Skeletal muscle tissue (tissue), 4 donors: ENCODE data around the gene FAM131B. TPM values are rescaled to one million over a fixed set of nuclear protein-coding genes. Genes with fewer than 3 reads are reported as not detected.

Experiments
- H3K27ac ChIP-seq: one replicate; pipeline ENCODE4 v1.7.0; 2013; ENCODE audit warnings: mild to moderate bottlenecking, low read depth, low read length, inconsistent platforms
- H3K27me3 ChIP-seq, 3 donors: one replicate each; pipeline ENCODE4 v1.7.0; 2013; ENCODE audit warnings: low read length in 3 of 3; ENCODE audit not compliant: control insufficient read depth in 3 of 3, insufficient read depth in 3 of 3
- H3K36me3 ChIP-seq, 3 donors: one replicate each; pipeline ENCODE4 v1.7.0; 2013; ENCODE audit warnings: low read length in 3 of 3; ENCODE audit not compliant: control insufficient read depth in 3 of 3, insufficient read depth in 3 of 3
- H3K4me1 ChIP-seq, 3 donors: one replicate each; pipeline ENCODE4 v1.7.0; 2013; ENCODE audit warnings: low read length in 3 of 3, mild to moderate bottlenecking in 3 of 3; ENCODE audit not compliant: control insufficient read depth in 3 of 3, insufficient read depth in 3 of 3
- H3K4me3 ChIP-seq, 3 donors: one replicate each; pipeline ENCODE4 v1.7.0; 2013; ENCODE audit warnings: low read length in 3 of 3
- H3K9ac ChIP-seq, 3 donors: one replicate each; pipeline ENCODE4 v1.7.0; 2013; ENCODE audit warnings: low read length in 3 of 3, mild to moderate bottlenecking in 3 of 3, moderate library complexity in 2 of 3, low read depth in 1 of 3
- H3K9me3 ChIP-seq, 3 donors: one replicate each; pipeline ENCODE4 v1.7.0; 2013; ENCODE audit warnings: low read length in 3 of 3; ENCODE audit not compliant: control insufficient read depth in 3 of 3
- total RNA-seq: library from RNA; depleted of rRNA; stranded (reverse); fragments of >200 nt; gene quantifications from one replicate; pipeline ENCODE4 v1.2.3, GENCODE V29; 2014
- donor health status: Osteomylitis.

Gene FAM131B
- total RNA-seq, 1 donor from 2014 or later, result 1.0 TPM

GRCh38 chr7:143382126-143382790 is 19.7 kb upstream of the FAM131B start:
- Histone ChIP-seq H3K4me1 (peaks cover 56 to 73% (median 61%) of the 10 kb centered on the region in 3 donors), H3K9me3 (no peaks in the 10 kb centered on the region), H3K9ac (peak overlapping the region; percentile 83 to 93 (median 92)), H3K27ac (peak overlapping the region; percentile 99), H3K4me3 (peak overlapping the region; percentile 81 to 87 (median 83)), H3K36me3 (peaks cover 14 to 19% (median 16%) of the 10 kb centered on the region in 3 donors), H3K27me3 (no peaks in the 10 kb centered on the region)

DNA sequence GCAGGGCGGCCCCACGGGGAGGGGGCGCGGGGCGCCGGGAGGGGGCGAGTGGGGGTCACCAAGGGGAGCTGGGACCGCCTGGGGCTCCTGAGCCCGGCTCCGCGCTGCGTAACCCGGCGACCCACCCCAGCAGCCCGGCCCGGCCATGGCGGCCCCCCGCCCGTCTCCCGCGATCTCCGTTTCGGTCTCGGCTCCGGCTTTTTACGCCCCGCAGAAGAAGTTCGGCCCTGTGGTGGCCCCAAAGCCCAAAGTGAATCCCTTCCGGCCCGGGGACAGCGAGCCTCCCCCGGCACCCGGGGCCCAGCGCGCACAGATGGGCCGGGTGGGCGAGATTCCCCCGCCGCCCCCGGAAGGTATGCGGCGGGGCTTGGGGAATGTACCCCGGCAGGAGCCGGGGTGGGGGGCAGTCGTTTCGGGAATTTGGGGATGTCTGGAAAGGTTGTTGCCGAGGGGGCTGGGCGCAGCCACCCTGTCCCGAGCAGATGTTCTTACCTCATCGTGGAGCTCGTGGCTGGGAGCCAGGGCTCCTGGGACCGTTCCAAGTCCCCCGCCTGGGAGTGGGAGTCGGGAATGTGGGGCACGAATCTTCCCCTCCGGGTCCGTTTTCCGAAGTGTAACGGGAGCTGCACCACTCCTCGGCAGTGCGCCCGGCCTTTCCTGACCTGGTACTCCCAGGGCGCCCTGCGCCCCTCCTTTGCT is 19.1 kb upstream of the FAM131B start:
- Histone ChIP-seq H3K27ac (peak overlapping the region; percentile 99), H3K9ac (peak overlapping the region; percentile 83 to 93 (median 92)), H3K9me3 (no peaks in the 10 kb centered on the region), H3K27me3 (no peaks in the 10 kb centered on the region), H3K4me3 (peak overlapping the region; percentile 81 to 87 (median 83)), H3K4me1 (peaks cover 53 to 67% (median 55%) of the 10 kb centered on the region in 3 donors), H3K36me3 (peaks cover 10 to 16% (median 12%) of the 10 kb centered on the region in 3 donors)

- no peaks in the 10 kb centered on the region for H3K27me3 ChIP-seq
- H3K9ac ChIP-seq, result peak within 1 kb of the TSS; percentile 89 to 98 (median 92)
- H3K36me3 ChIP-seq, result peaks cover 7 to 16% (median 10%) of the 10 kb centered on the region in 3 donors
- no peaks in the 10 kb centered on the region for H3K9me3 ChIP-seq
- peak within 1 kb of the TSS; percentile 99 for H3K27ac ChIP-seq
- H3K4me1 ChIP-seq, result peaks cover 46 to 67% (median 47%) of the 10 kb centered on the region in 3 donors
- peak within 1 kb of the TSS; percentile 84 to 88 (median 87) for H3K4me3 ChIP-seq
Measured at GRCh38 chr7:143380646-143381426, 18.3 kb upstream of the FAM131B start, which contains the start of gene ZYX. Gene ZYX, plus strand, starts transcription at chr7:143381345. Its CDS starts 227 bp downstream, at chr7:143381572.

DNA sequence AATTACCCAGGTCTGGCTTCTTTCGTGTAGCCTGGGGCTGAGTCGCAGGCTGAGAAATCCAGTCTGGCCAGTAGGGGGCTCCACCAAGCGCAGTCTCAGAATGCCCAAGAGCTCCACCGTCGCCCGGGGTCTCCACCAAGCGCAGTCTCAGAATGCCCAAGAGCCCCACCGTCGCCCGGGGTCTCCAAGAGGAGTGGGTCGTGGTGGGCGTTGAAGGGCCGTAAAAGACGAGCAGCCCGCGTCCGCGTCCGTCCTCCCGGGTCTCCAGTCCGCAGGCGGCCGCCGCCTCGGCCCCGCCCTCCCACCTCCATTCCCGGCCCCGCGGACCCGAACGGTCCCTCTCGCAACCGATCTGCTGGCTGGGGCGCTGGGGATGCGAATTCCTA is 17.7 kb upstream of the FAM131B start:
- Histone ChIP-seq H3K4me1 (peaks cover 44 to 67% (median 47%) of the 10 kb centered on the region in 3 donors), H3K27ac (peak overlapping the region; percentile 99)

GRCh38 chr7:143379611-143380259 is 17.2 kb upstream of the FAM131B start:
- Histone ChIP-seq H3K27me3 (no peaks in the 10 kb centered on the region), H3K27ac (peak overlapping the region; percentile 99), H3K36me3 (peaks cover 3 to 11% (median 5%) of the 10 kb centered on the region in 3 donors), H3K4me1 (peaks cover 39 to 65% (median 42%) of the 10 kb centered on the region in 3 donors), H3K4me3 (peak overlapping the region; percentile 84 to 88 (median 87)), H3K9ac (peak overlapping the region; percentile 89 to 98 (median 92)), H3K9me3 (no peaks in the 10 kb centered on the region)

More for the DNA sequence above, 17.7 kb upstream of the FAM131B start:
- peak overlapping the region; percentile 84 to 88 (median 87) for H3K4me3 ChIP-seq
- peaks cover 6 to 14% (median 8%) of the 10 kb centered on the region in 3 donors for H3K36me3 ChIP-seq
- no peaks in the 10 kb centered on the region for H3K27me3 ChIP-seq
- peak overlapping the region; percentile 89 to 98 (median 92) for H3K9ac ChIP-seq
- H3K9me3 ChIP-seq, result no peaks in the 10 kb centered on the region

DNA sequence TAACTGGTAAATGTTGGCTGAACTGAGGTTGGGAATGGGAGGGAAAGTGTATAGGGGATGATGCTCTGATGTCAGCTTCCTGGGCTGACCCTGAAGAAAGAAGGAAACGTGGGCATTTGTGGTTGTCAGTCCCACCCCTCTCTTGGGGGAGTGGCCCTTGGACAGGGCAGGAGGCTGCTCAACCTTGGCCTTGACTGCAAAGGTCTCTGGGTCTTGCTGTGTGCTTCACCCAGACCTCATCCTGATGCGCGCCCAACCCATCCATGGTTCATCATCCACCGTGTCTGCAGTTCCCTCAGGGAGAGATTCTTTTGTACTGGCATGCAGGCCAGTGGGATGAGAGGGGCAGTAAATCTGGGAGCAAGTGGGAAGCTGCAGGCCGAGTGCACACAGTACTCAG is 13.9 kb upstream of the FAM131B start:
- H3K4me1 ChIP-seq, result peaks cover 13 to 36% (median 15%) of the 10 kb centered on the region in 3 donors
- H3K4me3 ChIP-seq, result no peak overlapping the region
- H3K36me3 ChIP-seq, result no peaks in the 10 kb centered on the region
- H3K9me3 ChIP-seq, result no peaks in the 10 kb centered on the region
- no peaks in the 10 kb centered on the region for H3K27me3 ChIP-seq
- H3K9ac ChIP-seq, result no peak overlapping the region
- no peak overlapping the region for H3K27ac ChIP-seq

GRCh38 chr7:143375298-143376034 is 13.0 kb upstream of the FAM131B start:
- no peak overlapping the region for H3K4me3 ChIP-seq
- H3K27ac ChIP-seq, result peak overlapping the region; percentile 40
- peaks cover 13 to 35% (median 15%) of the 10 kb centered on the region in 3 donors for H3K4me1 ChIP-seq

DNA sequence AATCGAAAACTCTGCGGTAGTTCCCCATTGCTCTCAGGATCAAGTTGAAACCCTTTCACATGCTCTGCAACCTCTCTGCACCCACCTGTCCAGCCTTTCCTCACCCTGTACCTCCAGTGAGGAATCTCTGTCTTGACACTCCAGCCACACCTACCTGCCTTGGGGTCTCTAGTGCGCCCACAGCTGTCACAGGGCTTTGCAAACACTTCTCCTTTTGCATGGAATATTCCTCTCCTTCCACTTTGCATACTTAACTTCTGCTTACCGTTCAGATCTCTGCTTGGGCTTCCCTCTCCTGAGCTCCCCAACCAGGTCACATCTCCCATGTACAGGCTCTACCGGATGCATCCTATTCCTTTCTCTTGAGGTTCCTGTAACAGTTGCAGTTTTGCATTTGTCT is 12.0 kb upstream of the FAM131B start:
- no peak overlapping the region for H3K27ac ChIP-seq
- no peaks in the 10 kb centered on the region for H3K27me3 ChIP-seq
- H3K36me3 ChIP-seq, result no peaks in the 10 kb centered on the region
- no peaks in the 10 kb centered on the region for H3K9me3 ChIP-seq
- no peak overlapping the region for H3K4me3 ChIP-seq
- no peak overlapping the region for H3K9ac ChIP-seq
- H3K4me1 ChIP-seq, result peaks cover 8 to 26% (median 11%) of the 10 kb centered on the region in 3 donors

More at GRCh38 chr7:143375298-143376034, 13.0 kb upstream of the FAM131B start:
- Histone ChIP-seq H3K9me3 (no peaks in the 10 kb centered on the region), H3K27me3 (no peaks in the 10 kb centered on the region), H3K36me3 (no peaks in the 10 kb centered on the region), H3K9ac (no peak overlapping the region)
